HG03460 (cell line): ENCODE measurements around the gene CCDC81.
"Not testable (repeated sequence)": the region's sequence is repeated elsewhere in the genome, so short reads cannot be mapped to it uniquely, and the experiment has no call there.

ENCODE experiments used
- ATAC-seq: cut with Tn5 transposase; IDR thresholded peaks from one replicate; pipeline ENCODE4 v1.9.1; 2021; ENCODE audit not compliant: unreplicated experiment

Gene CCDC81

DNA sequence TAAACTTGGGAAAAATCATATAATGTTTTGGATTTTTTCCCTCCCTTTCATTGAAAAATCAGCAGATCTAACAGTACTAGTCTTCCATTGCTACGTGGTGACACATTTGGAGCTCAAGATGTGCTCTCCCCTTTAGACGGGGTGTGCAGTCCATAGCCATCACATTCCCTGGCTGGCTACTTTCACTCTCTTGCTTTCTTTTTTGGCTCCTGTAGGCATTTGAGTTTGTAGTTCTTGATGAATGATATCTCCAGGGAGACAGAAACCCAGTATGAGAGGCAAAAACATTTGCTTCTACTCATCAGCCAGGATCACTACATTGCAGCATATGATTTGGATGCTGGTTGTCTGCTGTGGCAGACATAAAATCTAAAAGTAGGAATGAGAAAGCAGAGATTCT, 12.1 kb downstream of the CCDC81 start:
- no peak for ATAC-seq

- ATAC-seq, result no peak
Measured at GRCh38 chr11:86388198-86388597, 13.5 kb downstream of the CCDC81 start.

- no peak for ATAC-seq
Measured at GRCh38 chr11:86390487-86390886, 15.8 kb downstream of the CCDC81 start.

DNA sequence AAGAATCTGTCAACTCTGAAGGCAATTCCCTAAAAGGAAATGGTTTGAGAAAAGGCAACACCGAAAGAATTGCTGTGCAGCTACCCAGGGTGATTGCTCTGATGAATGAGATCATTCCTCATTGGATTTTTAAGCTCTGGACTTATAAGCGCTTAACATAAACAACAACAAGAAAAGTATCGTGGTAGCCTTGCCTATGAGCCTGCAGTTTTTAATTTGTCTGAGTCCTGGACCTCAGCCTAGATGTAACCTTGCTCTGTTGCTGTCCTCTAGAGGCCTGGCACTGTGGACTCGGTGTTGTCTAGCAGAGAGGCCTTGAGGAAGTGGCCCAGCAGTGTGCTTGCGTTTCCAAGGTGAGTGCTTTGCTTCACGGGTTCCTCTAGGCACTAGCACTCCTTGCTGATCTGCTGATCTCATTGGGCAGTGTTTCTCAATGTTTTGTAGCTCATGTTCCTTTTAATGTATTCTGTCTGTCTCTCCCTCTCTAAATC, 20.4 kb downstream of the CCDC81 start:
- ATAC-seq, result no peak

- ATAC-seq, result no peak
Measured at GRCh38 chr11:86396396-86396795, 21.7 kb downstream of the CCDC81 start.

GRCh38 chr11:86397351-86397750, 22.7 kb downstream of the CCDC81 start:
- ATAC-seq, result no peak

DNA sequence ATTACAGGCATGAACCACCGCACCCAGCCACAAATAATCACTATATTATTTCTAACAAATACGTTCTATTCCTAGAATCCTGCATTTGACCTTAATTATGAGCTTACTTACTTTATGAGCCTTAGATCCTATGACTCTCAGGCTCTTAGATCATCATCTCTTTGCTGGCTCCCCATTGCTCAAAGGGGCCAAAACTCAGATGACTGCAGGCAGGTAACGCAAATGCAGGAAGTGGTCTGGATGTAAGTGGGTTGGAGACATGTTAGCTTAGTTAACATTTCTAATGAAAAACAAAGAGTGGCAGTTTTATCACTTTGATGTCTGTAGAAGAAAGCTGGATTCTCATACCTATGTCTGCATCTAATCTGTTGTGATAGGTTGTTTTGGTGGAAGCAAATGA, 23.4 kb downstream of the CCDC81 start:
- no peak for ATAC-seq

DNA sequence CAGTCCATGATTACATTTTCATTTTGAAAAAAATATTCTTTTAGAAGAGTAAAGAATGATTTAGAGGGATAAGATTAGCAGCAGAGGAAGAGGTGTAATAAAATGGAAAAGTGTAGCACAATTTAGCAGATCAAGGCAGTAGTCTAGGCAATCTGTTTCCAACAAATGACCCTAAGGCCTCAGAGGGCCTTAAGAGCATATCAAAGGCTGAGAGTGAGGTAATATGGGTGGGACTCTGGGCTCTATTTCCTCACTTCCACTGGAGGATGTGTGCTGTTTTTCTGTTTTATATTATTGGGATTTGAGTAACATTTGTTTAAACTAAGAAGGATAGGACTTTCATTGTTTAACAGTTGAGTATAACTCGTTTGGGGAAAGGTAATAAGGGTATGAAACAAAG, 28.8 kb downstream of the CCDC81 start:
- no peak for ATAC-seq

GRCh38 chr11:86408845-86409244, 34.2 kb downstream of the CCDC81 start:
- ATAC-seq, result no peak

DNA sequence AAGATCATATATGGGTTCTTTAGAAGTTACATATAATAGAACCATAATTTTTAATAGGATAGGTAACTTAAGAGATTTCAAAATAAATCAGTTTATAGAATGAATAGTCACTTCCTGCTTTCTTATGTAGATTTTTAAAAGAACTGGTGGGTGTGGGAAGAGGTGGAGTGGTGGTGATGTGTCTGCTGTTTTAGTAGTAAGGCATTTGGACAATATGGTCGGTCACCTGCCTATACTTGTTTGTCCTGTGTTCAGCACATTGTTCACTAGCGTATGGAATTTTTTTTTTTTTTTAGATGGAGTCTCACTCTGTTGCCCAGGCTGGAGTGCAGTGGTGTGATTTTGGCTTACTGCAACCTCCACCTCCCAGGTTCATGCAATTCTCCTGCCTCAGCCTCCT, 39.3 kb downstream of the CCDC81 start:
- ATAC-seq, result no peak

DNA sequence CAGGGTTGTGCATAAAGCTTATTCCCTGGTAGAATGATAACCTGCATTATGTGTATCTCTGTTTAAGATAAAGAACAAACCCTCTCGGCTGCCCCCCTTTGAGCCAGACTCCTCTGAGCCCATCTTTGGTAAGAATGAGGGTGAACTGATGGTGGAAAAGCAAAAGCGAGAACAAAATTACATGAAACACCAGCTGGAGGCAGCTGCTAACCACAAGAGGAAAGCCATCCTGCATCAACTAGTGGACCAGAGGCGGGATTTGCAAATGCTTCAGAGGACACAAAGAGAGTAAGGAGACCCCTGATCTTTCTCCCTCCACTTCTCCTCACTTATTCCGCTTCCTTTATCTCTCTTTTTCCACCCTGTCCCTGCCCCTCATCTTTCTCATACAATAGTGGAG, 40.3 kb downstream of the CCDC81 start:
- no peak for ATAC-seq

GRCh38 chr11:86416494-86416893, 41.8 kb downstream of the CCDC81 start:
- no peak for ATAC-seq

DNA sequence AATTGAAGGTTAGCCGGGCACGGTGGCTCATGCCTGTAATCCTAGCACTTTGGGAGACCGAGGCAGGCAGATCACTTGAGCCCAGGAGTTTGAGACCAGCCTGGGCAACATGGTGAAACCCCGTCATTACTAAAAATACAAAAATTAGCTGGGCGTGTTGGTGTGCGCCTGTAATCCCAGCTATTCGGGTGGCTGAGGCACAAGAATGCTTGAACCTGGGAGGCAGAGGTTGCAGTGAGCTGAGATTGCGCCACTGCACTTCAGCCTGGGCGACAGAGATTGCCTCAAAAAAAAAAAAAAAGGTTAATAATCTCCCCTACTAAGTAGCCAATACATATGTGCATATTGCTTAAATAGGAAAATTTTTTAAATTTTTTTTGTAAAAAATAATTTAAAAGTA, 42.3 kb downstream of the CCDC81 start:
- ATAC-seq, result not testable (repeated sequence)

DNA sequence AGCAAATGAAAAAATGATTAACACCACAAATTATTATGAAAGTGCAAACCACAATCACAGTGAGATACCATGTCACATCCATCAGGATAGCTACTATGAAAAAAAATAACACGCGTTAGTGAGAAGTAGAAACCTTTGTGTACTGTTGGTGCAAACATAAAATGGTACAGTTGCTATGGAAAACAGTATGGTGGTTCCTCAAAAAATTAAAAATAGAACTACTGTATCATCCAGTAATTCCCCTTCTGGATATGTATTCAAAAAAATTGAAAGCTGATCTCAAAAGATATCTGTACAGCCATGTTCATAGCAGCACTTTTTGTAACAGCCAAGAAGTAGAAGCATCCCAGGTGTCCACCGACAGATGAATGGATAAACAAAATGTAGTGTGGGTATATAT, 43.4 kb downstream of the CCDC81 start:
- no peak for ATAC-seq

GRCh38 chr11:86418513-86418912, 43.8 kb downstream of the CCDC81 start:
- no peak for ATAC-seq

GRCh38 chr11:86418917-86419316, 44.2 kb downstream of the CCDC81 start:
- ATAC-seq, result no peak

- no peak for ATAC-seq
Measured at GRCh38 chr11:86421946-86422345, 47.3 kb downstream of the CCDC81 start.

GRCh38 chr11:86422371-86422770, 47.7 kb downstream of the CCDC81 start:
- no peak for ATAC-seq

GRCh38 chr11:86423488-86423887, 48.8 kb downstream of the CCDC81 start:
- not testable (repeated sequence) for ATAC-seq

DNA sequence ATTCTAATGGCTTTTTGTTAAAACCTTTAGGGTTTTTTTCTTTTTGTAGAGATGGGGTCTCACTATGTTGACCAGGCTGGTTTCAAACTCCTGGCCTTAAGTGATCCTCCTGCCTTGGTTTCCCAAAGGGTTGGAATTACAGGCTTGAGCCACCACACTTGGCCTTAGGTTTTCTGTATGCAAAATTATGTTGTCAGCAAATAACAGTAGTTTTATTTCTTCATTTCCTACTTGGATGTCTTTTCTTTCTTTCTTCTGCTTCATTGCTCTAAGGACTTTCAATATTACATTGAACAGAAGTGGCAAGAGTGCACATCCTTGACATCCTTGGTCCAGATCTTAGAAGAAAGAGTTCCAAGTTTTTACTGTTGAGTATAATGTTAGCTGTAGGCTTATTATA, 52.8 kb downstream of the CCDC81 start:
- no peak for ATAC-seq

- no peak for ATAC-seq
Measured at GRCh38 chr11:86431258-86431657, 56.6 kb downstream of the CCDC81 start.

DNA sequence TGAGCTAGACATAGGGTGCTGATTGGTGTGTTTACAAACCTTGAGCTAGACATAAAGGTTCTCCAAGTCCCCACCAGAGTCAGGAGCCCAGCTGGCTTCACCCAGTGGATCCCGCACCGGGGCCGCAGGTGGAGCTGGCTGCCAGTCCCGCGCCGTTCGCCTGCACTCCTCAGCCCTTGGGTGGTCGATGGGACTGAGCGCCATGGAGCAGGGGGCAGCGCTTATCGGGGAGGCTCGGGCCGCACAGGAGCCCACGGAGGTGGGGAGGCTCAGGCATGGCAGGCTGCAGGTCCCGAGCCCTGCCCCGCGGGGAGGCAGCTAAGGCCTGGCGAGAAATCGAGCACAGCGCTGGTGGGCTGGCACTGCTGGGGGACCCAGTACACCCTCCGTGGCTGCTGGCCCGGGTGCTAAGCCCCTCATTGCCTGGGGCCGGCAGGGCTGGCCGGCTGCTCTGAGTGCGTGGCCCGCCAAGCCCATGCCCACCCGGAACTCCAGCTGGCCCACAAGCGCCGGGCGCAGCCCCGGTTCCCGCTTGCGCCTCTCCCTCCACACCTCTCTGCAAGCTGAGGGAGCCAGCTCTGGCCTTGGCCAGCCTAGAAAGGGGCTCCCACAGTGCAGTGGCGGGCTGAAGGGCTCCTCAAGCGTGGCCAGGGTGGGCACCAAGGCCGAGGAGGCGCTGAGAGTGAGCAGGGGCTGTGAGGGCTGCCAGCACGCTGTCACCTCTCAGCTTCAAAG, 58.8 kb downstream of the CCDC81 start:
- ATAC-seq, result not testable (repeated sequence)

DNA sequence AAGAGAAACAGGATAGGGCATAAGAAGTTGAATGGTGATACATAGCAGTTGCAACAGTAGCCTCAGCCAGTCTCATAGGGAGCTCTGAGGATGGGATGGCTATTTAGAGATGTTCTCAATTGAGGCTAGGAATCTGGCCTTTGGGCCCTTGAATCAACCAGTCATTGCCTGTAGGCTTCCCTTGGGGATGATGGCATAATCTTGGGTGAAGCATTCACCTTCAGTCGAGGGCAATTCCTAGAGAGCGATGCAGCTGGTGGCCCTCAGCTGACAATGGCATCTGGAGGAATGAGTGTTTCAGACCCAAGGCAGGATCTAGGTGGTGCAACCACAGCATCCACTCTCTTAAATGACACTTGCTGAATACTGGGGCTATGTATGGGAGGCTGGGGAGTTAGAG, 61.0 kb downstream of the CCDC81 start:
- ATAC-seq, result no peak
